ENCODE data around the gene MEF2A. TPM values are rescaled to one million over a fixed set of nuclear protein-coding genes. Genes with fewer than 3 reads are reported as not detected.

Gene MEF2A
- total and polyA plus RNA-seq, 10 of the 15 experiments (the other 5 are each of a cell fraction or from before 2014, with no cell fraction given) = 7.2 to 46.7 (median 35.9) TPM

- no peak for TF ChIP-seq IRF3 (IDR thresholded peaks at IDR 0.05)
Observed at GRCh38 chr15:99574048-99574447, 8.3 kb downstream of the MEF2A start (continued).

- ChIA-PET CTCF (interaction anchor here (1.5 kb wide), 1 partner anchor 130 kb away, joined by 5 read pairs; no protein-coding TSS in a partner anchor), SMC1A (ENCODE audit: uncharacterized antibody, unreplicated experiment) (interaction anchor here (0.5 to 1.5 kb wide), 3 partner anchors 12 to 58 kb away, joined by 3 to 4 read pairs (median 4); no protein-coding TSS in a partner anchor), RAD21 (ENCODE audit: unreplicated experiment) (interaction anchor here (1.4 kb wide), 1 partner anchor 130 kb away, joined by 6 read pairs; no protein-coding TSS in a partner anchor), POLR2A (no interaction called here)
- no peaks in the 10 kb centered on the region for H3K27me3 ChIP-seq (replicated peaks in 1 of 2; ENCODE audit: control insufficient read depth in 2 of 2, insufficient read depth in 2 of 2, low read length in 1 of 2)
- peaks cover 3% of the 10 kb centered on the region; the same call in 1 of the 3 replicates for H3K9me3 ChIP-seq (replicated peaks; ENCODE audit: control insufficient read depth, insufficient read depth, low read length)
- no peak overlapping the region for H2AFZ ChIP-seq (ENCODE audit: control insufficient read depth, low read depth, low read length)
- no TSS peak for BruUV-seq (replicated peaks)
- no peak for DNase-seq (ENCODE audit: low read depth, low spot score)
- no peak for FAIRE-seq
- H4K20me1 ChIP-seq (ENCODE audit: control insufficient read depth, insufficient read depth) = no peaks in the 10 kb centered on the region
- 89% methylated on average over 6 of the region's 6 CpGs for WGBS (ENCODE audit: insufficient coverage, insufficient replicate concordance, low lambda C conversion rate, missing lambda C conversion rate)
- H3K4me3 ChIP-seq = no peak overlapping the region
- in situ Hi-C loops (cut with MboI) = no loop called here
- ATAC-seq = no peak
- peaks cover 94% of the 10 kb centered on the region for H3K79me2 ChIP-seq (ENCODE audit: control insufficient read depth, insufficient read depth, low read length)
- no peak overlapping the region for H3K27ac ChIP-seq (ENCODE audit: control insufficient read depth, insufficient read depth)
- no peaks in the 10 kb centered on the region for H3K36me3 ChIP-seq (ENCODE audit: control insufficient read depth in 2 of 2, insufficient read depth in 2 of 2, low read length in 1 of 2)
- no peak overlapping the region for H3K4me2 ChIP-seq (ENCODE audit: control insufficient read depth, insufficient read depth)
- H3K4me1 ChIP-seq (ENCODE audit: control insufficient read depth, insufficient read depth, low read length) = peaks cover 4% of the 10 kb centered on the region; the same call in 1 of the 2 replicates
- intact Hi-C loops (cut with micrococcal nuclease; ENCODE audit: unreplicated experiment) = no loop called here
- H3K9ac ChIP-seq (ENCODE audit: control insufficient read depth, insufficient read depth, low read length) = no peak overlapping the region
- TF ChIP-seq RUNX3 (IDR thresholded peaks at IDR 0.05; ENCODE audit: low read length) (no peak), IKZF1 (conservative IDR thresholded peaks at IDR 0.05) (no peak), HCFC1 (IDR thresholded peaks at IDR 0.05; ENCODE audit: low read length) (no peak), MXI1 (IDR thresholded peaks at IDR 0.05; ENCODE audit: low read depth, low read length) (no peak), TARDBP (IDR thresholded peaks at IDR 0.05; ENCODE audit: borderline replicate concordance) (no peak), CUX1 (IDR thresholded peaks at IDR 0.05; ENCODE audit: insufficient replicate concordance, low read depth, low read length) (no peak), ZSCAN29 (IDR thresholded peaks at IDR 0.05) (no peak), E4F1 (IDR thresholded peaks at IDR 0.05; ENCODE audit: borderline replicate concordance, partially characterized antibody) (no peak), FOXM1 (IDR thresholded peaks at IDR 0.05; ENCODE audit: low read depth, low read length) (no peak), HSF1 (IDR thresholded peaks at IDR 0.05; ENCODE audit: low read depth, low read length) (no peak)
Observed at GRCh38 chr15:99574502-99574901, 8.7 kb downstream of the MEF2A start.
